Skin of body (tissue), 2 donors: ENCODE measurements around the gene TNIP3. TPM values are rescaled to one million over a fixed set of nuclear protein-coding genes. Genes with fewer than 3 reads are reported as not detected.
A peak's percentile ranks its signal among the peaks of the same experiment; 100 is the strongest.

Experiments used
- DNase-seq: peaks from one replicate; lab custom pipeline; 2025; lab: John Stamatoyannopoulos, UW
- total RNA-seq: library from RNA; depleted of rRNA; stranded (reverse); fragments of >200 nt; gene quantifications from one replicate; pipeline ENCODE4 v1.2.3, GENCODE V29; 2014

The TNIP3 gene
- total RNA-seq, 1 donor from 2014 or later: 0.10 TPM

GRCh38 chr4:121139533-121140222 is 24.4 kb downstream of the TNIP3 start:
- peak; percentile 20 for DNase-seq

- DNase-seq: peak; percentile 90
Measured at GRCh38 chr4:121138039-121138825, 25.9 kb downstream of the TNIP3 start.

- DNase-seq: no peak
Measured at GRCh38 chr4:121130326-121130660, 33.8 kb downstream of the TNIP3 start.

GRCh38 chr4:121129606-121130325 is 34.4 kb downstream of the TNIP3 start:
- DNase-seq: no peak

- no peak for DNase-seq
Measured at GRCh38 chr4:121127100-121127499, 37.0 kb downstream of the TNIP3 start.

- DNase-seq: no peak
Measured at GRCh38 chr4:121126449-121127006, 37.6 kb downstream of the TNIP3 start.

GRCh38 chr4:121125498-121125885 is 38.6 kb downstream of the TNIP3 start:
- DNase-seq: no peak

GRCh38 chr4:121122661-121123060 is 41.5 kb downstream of the TNIP3 start:
- no peak for DNase-seq

- no peak for DNase-seq
Measured at GRCh38 chr4:121119715-121120114, 44.4 kb downstream of the TNIP3 start.

GRCh38 chr4:121118344-121118743 is 45.8 kb downstream of the TNIP3 start:
- DNase-seq: no peak

GRCh38 chr4:121114756-121115155 is 49.4 kb downstream of the TNIP3 start:
- no peak for DNase-seq

- no peak for DNase-seq
Measured at GRCh38 chr4:121112530-121112929, 51.6 kb downstream of the TNIP3 start.

GRCh38 chr4:121108557-121108956 is 55.6 kb downstream of the TNIP3 start:
- no peak for DNase-seq

- no peak for DNase-seq
Measured at GRCh38 chr4:121107507-121107906, 56.6 kb downstream of the TNIP3 start.

- DNase-seq: no peak
Measured at GRCh38 chr4:121100093-121100775, 63.9 kb downstream of the TNIP3 start.

GRCh38 chr4:121098266-121098665 is 65.9 kb downstream of the TNIP3 start:
- DNase-seq: no peak

GRCh38 chr4:121096629-121097028 is 67.5 kb downstream of the TNIP3 start:
- DNase-seq: peak; percentile 32

- no peak for DNase-seq
Measured at GRCh38 chr4:121096191-121096590, 67.9 kb downstream of the TNIP3 start.

GRCh38 chr4:121094297-121094966 is 69.7 kb downstream of the TNIP3 start:
- DNase-seq: no peak

- no peak for DNase-seq
Measured at GRCh38 chr4:121093261-121093660, 70.9 kb downstream of the TNIP3 start.

- DNase-seq: no peak
Measured at GRCh38 chr4:121091941-121092340, 72.2 kb downstream of the TNIP3 start.
